HG03460 (cell line): ENCODE measurements around the gene DTNB.
"Not testable (repeated sequence)": the region's sequence is repeated elsewhere in the genome, so short reads cannot be mapped to it uniquely, and the experiment has no call there.

Experiments used
- ATAC-seq: cut with Tn5 transposase; IDR thresholded peaks from one replicate; pipeline ENCODE4 v1.9.1; 2021; ENCODE audit not compliant: unreplicated experiment

The DTNB gene

DNA sequence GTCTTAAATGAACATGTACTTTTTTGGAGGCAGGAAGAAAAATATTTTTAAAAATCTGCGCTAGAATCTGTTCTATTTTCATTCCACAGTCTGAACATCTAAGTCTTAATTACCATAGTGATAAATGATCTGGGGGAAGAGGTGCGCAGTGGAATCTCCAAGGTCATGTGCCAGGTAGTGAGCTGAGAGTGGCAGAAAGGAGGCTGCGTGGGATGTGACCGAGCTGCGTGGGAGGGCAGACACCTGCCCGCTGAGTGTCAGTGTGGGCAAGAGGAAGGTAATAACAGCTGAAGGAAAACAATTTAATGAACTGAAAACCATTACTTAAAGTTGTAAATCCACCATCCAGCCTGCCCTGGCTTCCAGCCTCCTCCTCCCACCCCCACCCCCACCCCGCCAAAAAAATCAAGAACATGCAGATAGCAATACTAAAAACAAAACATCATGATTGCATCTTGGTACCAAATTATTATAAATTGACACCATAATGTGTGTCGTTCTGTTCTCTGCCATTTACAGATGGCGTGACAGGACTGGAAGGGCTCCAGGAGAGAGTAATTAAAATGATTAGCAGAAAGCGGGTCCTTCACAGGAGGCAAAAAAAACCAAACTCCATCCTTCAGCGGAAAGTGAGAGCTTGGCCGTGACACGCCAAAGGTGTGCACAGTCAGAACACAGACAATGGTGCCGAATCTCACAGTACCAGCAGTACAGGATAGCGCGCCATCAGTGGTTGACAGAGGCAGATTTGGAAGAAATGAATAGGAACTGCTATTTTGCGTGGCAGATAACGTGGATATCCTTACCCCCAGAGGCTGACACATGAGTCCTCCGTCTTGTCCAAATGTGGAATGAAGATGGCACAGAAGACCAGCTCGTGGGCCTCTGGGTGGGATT lies 11.4 kb upstream of the DTNB start:
- ATAC-seq = no peak

GRCh38 chr2:25682082-25682481 lies 8.7 kb upstream of the DTNB start:
- ATAC-seq = no peak

- ATAC-seq = no peak
Measured at GRCh38 chr2:25677877-25678276, 4.5 kb upstream of the DTNB start.

- no peak for ATAC-seq
Measured at GRCh38 chr2:25674077-25674362, 643 bp upstream of the DTNB start.

- peak; percentile 65 for ATAC-seq
Measured at GRCh38 chr2:25672494-25673299, 680 bp downstream of the DTNB start.

GRCh38 chr2:25671622-25672021 lies 1.8 kb downstream of the DTNB start:
- no peak for ATAC-seq

DNA sequence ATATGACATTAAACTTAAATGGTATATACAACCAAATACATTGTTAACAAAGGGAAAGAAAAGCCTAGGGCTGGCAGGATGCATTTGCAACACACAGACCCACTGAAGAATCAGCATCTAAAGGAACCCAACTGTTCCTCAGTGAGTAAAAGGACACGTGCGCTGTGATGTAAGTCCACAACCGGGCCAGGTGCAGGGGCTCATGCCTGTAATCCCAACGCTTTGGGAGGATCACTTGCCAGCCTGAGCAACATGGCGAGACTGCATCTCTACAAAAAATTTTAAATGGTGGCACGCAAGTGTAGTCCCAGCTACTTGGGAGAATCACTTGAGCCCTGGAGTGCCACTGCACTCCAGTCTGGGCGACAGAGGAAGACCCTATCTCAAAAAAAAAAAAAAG lies 3.9 kb downstream of the DTNB start:
- no peak for ATAC-seq

DNA sequence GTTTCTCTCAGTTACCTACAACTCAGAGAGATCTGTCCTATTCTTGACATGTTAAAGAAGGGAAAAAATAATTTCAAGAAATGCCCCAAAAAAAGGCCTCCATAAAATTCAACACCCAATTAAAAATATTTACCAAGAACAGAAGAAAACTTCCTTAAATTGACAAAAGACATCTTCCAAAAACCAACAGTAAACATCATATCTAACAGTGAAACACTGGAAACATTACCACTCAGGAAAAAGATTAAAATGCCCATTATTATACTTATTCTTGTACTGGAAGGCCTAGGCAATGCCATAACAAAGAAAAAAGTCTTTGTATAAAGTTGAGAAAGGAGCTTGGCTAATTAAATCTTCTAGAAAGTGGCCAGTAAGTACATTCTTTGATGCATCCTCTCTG lies 7.2 kb downstream of the DTNB start:
- no peak for ATAC-seq

DNA sequence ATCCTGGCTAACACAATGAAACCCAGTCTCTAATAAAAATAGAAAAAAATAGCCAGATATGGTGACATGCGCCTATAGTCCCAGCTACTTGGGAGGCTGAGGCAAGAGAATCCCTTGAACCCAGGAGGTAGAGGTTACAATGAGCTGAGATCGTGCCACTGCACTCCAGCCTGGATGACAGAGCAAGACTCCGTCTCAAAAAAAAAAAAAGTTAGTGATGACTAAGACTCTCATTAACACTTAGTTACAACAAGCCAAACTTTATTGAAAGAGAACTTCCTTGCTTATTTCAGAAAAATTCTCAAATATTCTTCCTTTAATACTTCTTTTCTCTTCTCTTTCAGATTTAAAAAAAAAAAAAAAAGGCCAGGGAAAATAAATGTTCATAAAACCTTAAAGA lies 7.9 kb downstream of the DTNB start:
- ATAC-seq = not testable (repeated sequence)

DNA sequence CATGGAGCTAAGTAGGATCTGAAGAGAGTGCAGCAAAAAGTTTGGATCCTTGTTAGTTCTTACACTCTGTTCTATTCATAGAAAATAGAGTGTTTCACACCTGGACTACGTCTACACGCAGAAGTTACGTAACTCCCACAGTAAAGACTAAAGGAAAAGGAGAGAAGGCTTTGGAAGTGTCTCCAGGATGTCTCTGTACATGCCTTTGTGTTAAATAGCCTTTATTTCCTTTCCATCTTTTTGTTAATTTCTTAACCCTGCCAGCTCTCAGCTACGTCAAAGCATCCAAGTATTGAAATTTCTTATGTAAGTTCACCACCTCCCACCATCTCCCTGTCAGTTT lies 8.4 kb downstream of the DTNB start:
- ATAC-seq = no peak

DNA sequence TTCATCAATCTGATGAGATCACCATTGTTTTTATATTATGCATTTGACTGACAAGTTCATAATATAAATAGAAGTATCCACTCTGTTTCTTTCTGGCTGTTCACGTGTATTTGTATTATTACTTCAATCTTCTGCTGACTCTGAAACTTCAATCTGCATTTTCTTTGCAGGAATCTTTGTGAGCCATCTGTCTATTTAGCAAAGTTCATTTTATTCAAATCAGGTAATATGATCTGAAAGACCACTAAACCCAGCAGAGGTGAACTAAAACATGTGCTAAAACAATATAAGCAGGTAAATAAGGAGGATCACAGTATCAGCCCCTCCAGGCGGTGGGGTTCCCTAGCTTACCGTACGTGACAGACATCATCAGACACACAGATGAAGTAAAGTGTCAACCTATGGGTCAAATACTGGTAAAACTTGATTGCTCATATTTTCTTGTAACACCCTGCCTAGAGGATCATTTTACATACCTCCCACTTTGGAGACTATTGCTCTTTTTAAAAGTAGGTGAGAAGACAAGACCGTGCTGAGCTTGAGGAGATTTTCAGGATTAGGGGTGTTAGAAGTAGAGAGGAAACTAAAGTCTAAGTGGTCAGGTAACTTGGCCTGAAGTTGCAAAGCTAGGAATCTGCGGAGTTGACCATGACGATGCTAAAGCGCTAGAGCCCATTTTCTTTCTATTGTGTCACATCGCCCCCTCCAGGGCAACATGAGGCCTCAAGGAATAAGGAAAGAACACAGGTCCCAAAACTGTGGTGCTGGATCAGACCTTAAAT lies 9.0 kb downstream of the DTNB start:
- no peak for ATAC-seq

DNA sequence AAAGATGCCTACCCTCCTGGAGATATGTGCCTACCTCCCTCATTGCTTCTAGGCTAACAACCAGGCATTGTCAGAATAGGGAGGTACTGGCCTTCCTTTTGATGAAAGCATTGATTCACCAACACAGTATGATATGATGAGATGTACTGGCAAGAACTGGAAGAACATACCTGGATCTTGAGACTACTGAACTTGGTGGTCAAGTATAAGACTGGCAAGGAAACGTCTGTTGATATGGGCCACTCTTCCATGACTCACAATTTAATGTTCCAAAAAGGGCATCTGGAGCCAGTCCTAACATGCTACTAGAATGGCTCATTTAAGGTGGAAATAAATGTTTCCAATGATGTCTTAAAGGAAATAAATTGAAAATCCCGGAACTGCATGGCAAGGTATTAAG lies 18.1 kb downstream of the DTNB start:
- ATAC-seq = no peak

DNA sequence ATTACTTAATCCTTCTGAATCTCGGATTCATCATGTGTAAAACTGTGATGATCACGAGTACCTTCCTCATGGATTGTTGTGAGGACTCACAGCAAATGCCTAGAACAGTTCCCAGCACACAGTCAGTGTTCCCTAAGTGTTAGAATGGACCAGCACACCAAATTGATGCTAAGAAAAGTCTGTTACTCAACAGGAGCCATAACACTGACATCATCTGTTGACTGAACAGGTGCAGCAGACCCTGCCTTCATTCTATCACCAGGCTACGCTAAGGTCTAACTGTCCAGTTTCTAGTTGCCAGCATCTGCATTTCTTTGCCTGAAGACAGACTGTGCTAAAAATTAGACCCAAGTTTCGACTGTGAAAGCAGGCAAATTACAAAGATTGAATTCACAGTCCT lies 18.6 kb downstream of the DTNB start:
- no peak for ATAC-seq

- ATAC-seq = no peak
Measured at GRCh38 chr2:25651782-25652455, 21.5 kb downstream of the DTNB start.

GRCh38 chr2:25651066-25651465 lies 22.3 kb downstream of the DTNB start:
- no peak for ATAC-seq

- ATAC-seq = no peak
Measured at GRCh38 chr2:25650256-25650655, 23.1 kb downstream of the DTNB start.

- no peak for ATAC-seq
Measured at GRCh38 chr2:25649786-25650185, 23.6 kb downstream of the DTNB start.

GRCh38 chr2:25642298-25642697 lies 31.1 kb downstream of the DTNB start:
- no peak for ATAC-seq

DNA sequence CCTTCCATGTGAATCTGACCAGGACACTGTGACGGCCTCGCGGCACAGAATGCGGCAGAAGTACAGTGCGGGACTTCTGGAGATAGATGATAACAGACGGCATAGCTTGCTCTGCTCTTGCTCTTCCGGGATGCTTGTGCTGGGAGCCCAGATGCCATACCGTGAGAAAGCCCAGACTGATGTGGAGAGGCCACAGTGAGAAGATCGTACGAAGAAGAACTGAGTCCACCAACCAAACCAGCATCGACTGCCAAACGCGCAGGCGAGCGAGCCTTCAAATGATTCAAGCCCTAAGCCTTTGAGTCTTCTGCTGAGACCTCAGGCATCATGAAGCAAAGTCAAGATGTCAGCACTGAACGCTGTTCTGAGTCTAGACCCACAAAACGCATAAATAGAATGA lies 33.7 kb downstream of the DTNB start:
- no peak for ATAC-seq

GRCh38 chr2:25639131-25639530 lies 34.2 kb downstream of the DTNB start:
- ATAC-seq = no peak

DNA sequence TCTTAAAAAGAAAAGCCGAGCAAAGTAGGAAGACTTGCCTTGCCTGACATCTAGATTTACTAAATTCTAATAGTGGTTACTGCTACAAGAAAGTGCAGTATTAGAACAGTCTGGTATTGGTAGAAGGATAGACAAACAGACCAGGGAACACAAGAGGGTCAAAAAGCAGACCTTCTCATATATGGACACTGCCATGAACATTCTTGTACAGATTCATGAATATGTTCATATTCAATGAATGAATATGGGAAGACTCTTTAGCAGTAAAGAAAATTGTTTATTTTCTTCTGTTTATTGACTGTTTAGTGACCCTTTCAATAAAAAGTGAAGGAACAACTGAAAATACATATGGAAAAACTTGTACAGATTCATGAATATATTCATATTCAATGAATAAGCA lies 37.6 kb downstream of the DTNB start:
- ATAC-seq = no peak
